DMS53 treated with DMSO at 0.1 percent for 48 hours (cell line): Measurements from ENCODE around the gene CDH26.
"Not testable (repeated sequence)": the region's sequence is repeated elsewhere in the genome, so short reads cannot be mapped to it uniquely, and the experiment has no call there.

ENCODE experiments used
- DNase-seq: peaks from one replicate; lab custom pipeline; 2025; ENCODE audit not compliant: unreplicated experiment; lab: John Stamatoyannopoulos, UW

CDH26 gene

GRCh38 chr20:59940129-59940955 lies 17.9 kb upstream of the CDH26 start, which contains the start of the genes FAM217B and PPP1R3D:
Gene FAM217B (plus strand): TSS chr20:59940389. CDS start chr20:59943944, 3,555 bp downstream.
Gene PPP1R3D (minus strand): TSS chr20:59940305. CDS start chr20:59939931, 374 bp downstream.
- DNase-seq, result peak; percentile 86

GRCh38 chr20:59940956-59941294 lies 17.3 kb upstream of the CDH26 start:
- DNase-seq, result no peak

- DNase-seq, result no peak
These were observed 16.0 kb upstream of the CDH26 start for GRCh38 chr20:59942245-59942644.

- DNase-seq, result no peak
These were observed 13.5 kb upstream of the CDH26 start for GRCh38 chr20:59944726-59945125.

GRCh38 chr20:59945175-59945574 lies 13.0 kb upstream of the CDH26 start:
- DNase-seq, result no peak

GRCh38 chr20:59945731-59946130 lies 12.5 kb upstream of the CDH26 start:
- no peak for DNase-seq

- no peak for DNase-seq
These were observed 10.8 kb upstream of the CDH26 start for GRCh38 chr20:59947376-59947775.

- DNase-seq, result no peak
These were observed 10.0 kb upstream of the CDH26 start for GRCh38 chr20:59948212-59948611.

GRCh38 chr20:59948828-59949720 lies 9.1 kb upstream of the CDH26 start:
- DNase-seq, result peak; percentile 59

GRCh38 chr20:59949911-59950310 lies 8.3 kb upstream of the CDH26 start:
- no peak for DNase-seq

GRCh38 chr20:59954718-59955117 lies 3.5 kb upstream of the CDH26 start:
- DNase-seq, result no peak

GRCh38 chr20:59955131-59955796 lies 3.0 kb upstream of the CDH26 start:
- DNase-seq, result peak; percentile 60

GRCh38 chr20:59957568-59957967 lies 655 bp upstream of the CDH26 start:
- DNase-seq, result not testable (repeated sequence)

GRCh38 chr20:59958626-59959025 lies 403 bp downstream of the CDH26 start:
- DNase-seq, result peak; percentile 21

- no peak for DNase-seq
These were observed 3.2 kb downstream of the CDH26 start for GRCh38 chr20:59961423-59961822.

GRCh38 chr20:59962155-59962554 lies 3.9 kb downstream of the CDH26 start:
- no peak for DNase-seq

GRCh38 chr20:59966428-59966827 lies 8.2 kb downstream of the CDH26 start:
- no peak for DNase-seq

GRCh38 chr20:59971428-59971827 lies 13.2 kb downstream of the CDH26 start:
- DNase-seq, result no peak

GRCh38 chr20:59972037-59972801 lies 14.0 kb downstream of the CDH26 start:
- DNase-seq, result no peak

GRCh38 chr20:59976156-59976782 lies 18.0 kb downstream of the CDH26 start:
- DNase-seq, result no peak
